WTC11 (cell line): Measurements from ENCODE around the gene CHTOP. TPM values are rescaled to one million over a fixed set of nuclear protein-coding genes. Genes with fewer than 3 reads are reported as not detected.

Experiments
- ATAC-seq: fragments of 200-7000 bp; cut with Tn5 transposase; 2 replicates; pipeline ENCODE4 v1.10.0; 2021; ENCODE audit warnings: mild to moderate bottlenecking, moderate library complexity
- CTCF ChIA-PET: fragments of 300-600 bp; sonication (Branson Sonifier 250); formaldehyde crosslinking; loops from one replicate; lab custom pipeline; 2021; ENCODE audit warnings: antibody characterized with exemption; lab: Charles Lee
- POLR2A ChIA-PET: fragments of 350-600 bp; sonication (Branson Sonifier 250); formaldehyde crosslinking; loops from one replicate; lab custom pipeline; 2021; ENCODE audit warnings: antibody characterized with exemption; lab: Charles Lee
- DNase-seq: peaks from one replicate; pipeline ENCODE4 v3.0.0; 2021; ENCODE audit warnings: low spot score
- H3K27ac Mint-ChIP-seq: 2 replicates; pipeline ENCODE4 v1.8.0; 2021; ENCODE audit warnings: mixed read lengths
- H3K27me3 Mint-ChIP-seq: 2 replicates; pipeline ENCODE4 v1.8.0; 2021; ENCODE audit warnings: low read depth, mild to moderate bottlenecking, moderate library complexity, mixed read lengths
- H3K36me3 Mint-ChIP-seq: 2 replicates; pipeline ENCODE4 v1.8.0; 2021; ENCODE audit warnings: mixed read lengths
- H3K4me1 Mint-ChIP-seq: 2 replicates; pipeline ENCODE4 v1.8.0; 2022; ENCODE audit warnings: mixed read lengths
- H3K4me3 Mint-ChIP-seq: 2 replicates; pipeline ENCODE4 v1.8.0; 2021; ENCODE audit warnings: mild to moderate bottlenecking, moderate library complexity, mixed read lengths
- H3K9me3 Mint-ChIP-seq: 2 replicates; pipeline ENCODE4 v1.8.0; 2021; ENCODE audit warnings: mixed read lengths
- ETV6 ChIP-seq: sonication (generic); formaldehyde crosslinking; IDR thresholded peaks from 2 replicates; pipeline ENCODE4 v1.8.1; 2022; ENCODE audit warnings: mild to moderate bottlenecking, missing genetic modification reagents
- GABPB1 ChIP-seq: sonication (generic); formaldehyde crosslinking; IDR thresholded peaks from 2 replicates; pipeline ENCODE4 v1.8.1; 2023; ENCODE audit warnings: mild to moderate bottlenecking, missing genetic modification reagents
- MXD4 ChIP-seq: fragments of 250-450 bp; sonication (Bioruptor Pico); IDR thresholded peaks from 2 replicates; pipeline ENCODE4 v1.8.0; 2021; ENCODE audit warnings: mild to moderate bottlenecking, moderate library complexity, borderline replicate concordance
- NFE2L1 ChIP-seq: sonication (generic); formaldehyde crosslinking; IDR thresholded peaks from 2 replicates; pipeline ENCODE4 v1.8.1; 2023; ENCODE audit warnings: missing genetic modification reagents
- NR3C1 ChIP-seq: sonication (generic); formaldehyde crosslinking; conservative IDR thresholded peaks from 2 replicates; pipeline ENCODE4 v1.8.1; 2023; ENCODE audit warnings: low read depth, mild to moderate bottlenecking, missing genetic modification reagents
- OVOL2 ChIP-seq: fragments of 250-450 bp; sonication (Bioruptor Pico); IDR thresholded peaks from 2 replicates; pipeline ENCODE4 v1.9.0; 2021; ENCODE audit warnings: mild to moderate bottlenecking, borderline replicate concordance
- RORB ChIP-seq: fragments of 250-450 bp; sonication (Bioruptor Pico); IDR thresholded peaks from 2 replicates; pipeline ENCODE4 v1.9.0; 2021; ENCODE audit warnings: mild to moderate bottlenecking
- TEAD1 ChIP-seq: sonication (generic); formaldehyde crosslinking; IDR thresholded peaks from 2 replicates; pipeline ENCODE4 v1.8.0; 2022; ENCODE audit warnings: mild to moderate bottlenecking, missing genetic modification reagents
- TEAD4 ChIP-seq: sonication (generic); formaldehyde crosslinking; IDR thresholded peaks from 2 replicates; pipeline ENCODE4 v1.8.0; 2022; ENCODE audit warnings: mild to moderate bottlenecking, missing genetic modification reagents
- TP53 ChIP-seq: sonication (generic); formaldehyde crosslinking; IDR thresholded peaks from 2 replicates; pipeline ENCODE4 v1.8.1; 2023; ENCODE audit warnings: mild to moderate bottlenecking, missing genetic modification reagents
- ZNF219 ChIP-seq: sonication (generic); formaldehyde crosslinking; IDR thresholded peaks from 2 replicates; pipeline ENCODE4 v1.8.0; 2023; ENCODE audit warnings: missing genetic modification reagents, mild to moderate bottlenecking, borderline replicate concordance
- ZNF263 ChIP-seq: sonication (generic); formaldehyde crosslinking; IDR thresholded peaks from 2 replicates; pipeline ENCODE4 v1.8.1; 2022; ENCODE audit warnings: low read depth, mild to moderate bottlenecking, moderate library complexity, missing genetic modification reagents
- ZNF423 ChIP-seq: fragments of 250-450 bp; sonication (Bioruptor Pico); IDR thresholded peaks from 2 replicates; pipeline ENCODE4 v2.1.2; 2022; ENCODE audit warnings: mild to moderate bottlenecking, moderate library complexity
- total RNA-seq: library from RNA; stranded (reverse); gene quantifications from 3 replicates; pipeline ENCODE4 v1.2.3, GENCODE V29; 2021
- TF ChIP-seq, protein P1 (sequence below): sonication (generic); formaldehyde crosslinking; IDR thresholded peaks from 2 replicates; pipeline ENCODE4 v1.8.0; 2022; ENCODE audit warnings: missing genetic modification reagents
- TF ChIP-seq, protein P2 (sequence below): sonication (generic); formaldehyde crosslinking; IDR thresholded peaks from 2 replicates; pipeline ENCODE4 v1.8.1; 2022; ENCODE audit warnings: missing genetic modification reagents, borderline replicate concordance
- TF ChIP-seq, protein P3 (sequence below): sonication (generic); formaldehyde crosslinking; IDR thresholded peaks from 2 replicates; pipeline ENCODE4 v1.8.0; 2023; ENCODE audit warnings: missing genetic modification reagents
- TF ChIP-seq, protein P4 (sequence below): sonication (generic); formaldehyde crosslinking; IDR thresholded peaks from 2 replicates; pipeline ENCODE4 v1.8.0; 2023; ENCODE audit warnings: missing genetic modification reagents, mild to moderate bottlenecking, borderline replicate concordance

CHTOP gene
- total RNA-seq, 1 experiment from 2014 or later = 101 TPM

DNA sequence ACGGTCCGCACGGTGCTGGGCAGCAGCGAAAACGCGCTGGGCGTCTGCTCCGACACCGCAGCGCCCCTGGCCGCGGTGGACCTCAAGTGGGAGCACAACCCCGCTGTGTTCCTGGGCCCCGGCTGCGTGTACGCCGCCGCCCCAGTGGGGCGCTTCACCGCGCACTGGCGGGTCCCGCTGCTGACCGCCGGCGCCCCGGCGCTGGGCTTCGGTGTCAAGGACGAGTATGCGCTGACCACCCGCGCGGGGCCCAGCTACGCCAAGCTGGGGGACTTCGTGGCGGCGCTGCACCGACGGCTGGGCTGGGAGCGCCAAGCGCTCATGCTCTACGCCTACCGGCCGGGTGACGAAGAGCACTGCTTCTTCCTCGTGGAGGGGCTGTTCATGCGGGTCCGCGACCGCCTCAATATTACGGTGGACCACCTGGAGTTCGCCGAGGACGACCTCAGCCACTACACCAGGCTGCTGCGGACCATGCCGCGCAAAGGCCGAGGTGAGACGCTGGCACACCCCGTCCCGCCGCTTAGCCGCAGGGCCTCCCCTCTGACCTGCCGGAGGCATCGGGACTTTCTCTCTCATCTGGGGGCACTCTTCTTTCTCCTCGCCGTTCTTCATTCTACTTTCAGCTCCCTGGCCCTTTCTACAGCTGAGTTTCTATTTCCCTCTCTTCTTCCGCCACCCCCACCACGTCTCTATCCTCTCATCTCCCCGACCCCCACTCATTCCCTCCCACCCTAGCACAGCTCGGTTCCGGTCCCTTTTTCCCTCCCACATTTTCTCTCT lies 45.7 kb downstream of the CHTOP start (continued):
- TF ChIP-seq, protein P1, sequence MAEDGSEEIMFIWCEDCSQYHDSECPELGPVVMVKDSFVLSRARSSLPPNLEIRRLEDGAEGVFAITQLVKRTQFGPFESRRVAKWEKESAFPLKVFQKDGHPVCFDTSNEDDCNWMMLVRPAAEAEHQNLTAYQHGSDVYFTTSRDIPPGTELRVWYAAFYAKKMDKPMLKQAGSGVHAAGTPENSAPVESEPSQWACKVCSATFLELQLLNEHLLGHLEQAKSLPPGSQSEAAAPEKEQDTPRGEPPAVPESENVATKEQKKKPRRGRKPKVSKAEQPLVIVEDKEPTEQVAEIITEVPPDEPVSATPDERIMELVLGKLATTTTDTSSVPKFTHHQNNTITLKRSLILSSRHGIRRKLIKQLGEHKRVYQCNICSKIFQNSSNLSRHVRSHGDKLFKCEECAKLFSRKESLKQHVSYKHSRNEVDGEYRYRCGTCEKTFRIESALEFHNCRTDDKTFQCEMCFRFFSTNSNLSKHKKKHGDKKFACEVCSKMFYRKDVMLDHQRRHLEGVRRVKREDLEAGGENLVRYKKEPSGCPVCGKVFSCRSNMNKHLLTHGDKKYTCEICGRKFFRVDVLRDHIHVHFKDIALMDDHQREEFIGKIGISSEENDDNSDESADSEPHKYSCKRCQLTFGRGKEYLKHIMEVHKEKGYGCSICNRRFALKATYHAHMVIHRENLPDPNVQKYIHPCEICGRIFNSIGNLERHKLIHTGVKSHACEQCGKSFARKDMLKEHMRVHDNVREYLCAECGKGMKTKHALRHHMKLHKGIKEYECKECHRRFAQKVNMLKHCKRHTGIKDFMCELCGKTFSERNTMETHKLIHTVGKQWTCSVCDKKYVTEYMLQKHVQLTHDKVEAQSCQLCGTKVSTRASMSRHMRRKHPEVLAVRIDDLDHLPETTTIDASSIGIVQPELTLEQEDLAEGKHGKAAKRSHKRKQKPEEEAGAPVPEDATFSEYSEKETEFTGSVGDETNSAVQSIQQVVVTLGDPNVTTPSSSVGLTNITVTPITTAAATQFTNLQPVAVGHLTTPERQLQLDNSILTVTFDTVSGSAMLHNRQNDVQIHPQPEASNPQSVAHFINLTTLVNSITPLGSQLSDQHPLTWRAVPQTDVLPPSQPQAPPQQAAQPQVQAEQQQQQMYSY (CRISPR knock-in tag) = 0 out of 2 replicates have a peak, but pooled peaks have one; percentile 46
- TF ChIP-seq ZNF263 (CRISPR knock-in tag) = 0 out of 2 replicates have a peak, but pooled peaks have one; percentile 40

DNA sequence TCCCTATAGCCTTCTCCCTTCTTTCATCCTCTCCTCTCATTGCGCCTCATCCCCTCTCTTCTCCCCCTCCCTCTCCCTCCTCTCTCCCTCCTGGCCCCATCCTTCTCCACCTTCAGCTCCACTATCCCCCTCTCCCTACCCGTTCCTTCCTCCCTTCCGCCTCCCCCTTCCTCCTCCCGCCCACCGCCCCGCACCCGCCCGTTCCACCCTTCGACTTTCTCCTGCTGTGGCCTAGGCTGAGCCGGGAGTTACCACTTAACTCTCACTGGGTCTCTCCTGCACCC lies 46.2 kb downstream of the CHTOP start:
- Mint-ChIP-seq H3K27me3 (peaks cover 24% of the 10 kb centered on the region), H3K4me1 (peaks cover 18% of the 10 kb centered on the region), H3K27ac (no peak overlapping the region), H3K36me3 (peaks cover 7% of the 10 kb centered on the region; the same call in 1 of the 2 replicates), H3K4me3 (peak overlapping the region; percentile 82), H3K9me3 (no peaks in the 10 kb centered on the region)
- DNase-seq (peak; percentile 28), ATAC-seq (peak; percentile 33)
- ChIA-PET POLR2A (interaction anchor here (0.7 to 2.2 kb wide), 7 partner anchors 14 to 104 kb away, joined by 3 to 10 read pairs (median 3); partner anchors contain the start of genes INTS3 and SLC27A3), CTCF (interaction anchor here (0.6 to 4.7 kb wide), 23 partner anchors 11 to 325 kb away, joined by 3 to 52 read pairs (median 5); partner anchors contain the start of genes CHTOP, INTS3, RAB13 and S100A13)
- TF ChIP-seq, protein P2, sequence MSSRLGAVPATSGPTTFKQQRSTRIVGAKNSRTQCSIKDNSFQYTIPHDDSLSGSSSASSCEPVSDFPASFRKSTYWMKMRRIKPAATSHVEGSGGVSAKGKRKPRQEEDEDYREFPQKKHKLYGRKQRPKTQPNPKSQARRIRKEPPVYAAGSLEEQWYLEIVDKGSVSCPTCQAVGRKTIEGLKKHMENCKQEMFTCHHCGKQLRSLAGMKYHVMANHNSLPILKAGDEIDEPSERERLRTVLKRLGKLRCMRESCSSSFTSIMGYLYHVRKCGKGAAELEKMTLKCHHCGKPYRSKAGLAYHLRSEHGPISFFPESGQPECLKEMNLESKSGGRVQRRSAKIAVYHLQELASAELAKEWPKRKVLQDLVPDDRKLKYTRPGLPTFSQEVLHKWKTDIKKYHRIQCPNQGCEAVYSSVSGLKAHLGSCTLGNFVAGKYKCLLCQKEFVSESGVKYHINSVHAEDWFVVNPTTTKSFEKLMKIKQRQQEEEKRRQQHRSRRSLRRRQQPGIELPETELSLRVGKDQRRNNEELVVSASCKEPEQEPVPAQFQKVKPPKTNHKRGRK (CRISPR knock-in tag) = peak; percentile 58; the same call in 1 of the 2 replicates
- TF ChIP-seq OVOL2 (CRISPR knock-in tag) (no peak), NFE2L1 (CRISPR knock-in tag) (0 out of 2 replicates have a peak, but pooled peaks have one; percentile 51)

DNA sequence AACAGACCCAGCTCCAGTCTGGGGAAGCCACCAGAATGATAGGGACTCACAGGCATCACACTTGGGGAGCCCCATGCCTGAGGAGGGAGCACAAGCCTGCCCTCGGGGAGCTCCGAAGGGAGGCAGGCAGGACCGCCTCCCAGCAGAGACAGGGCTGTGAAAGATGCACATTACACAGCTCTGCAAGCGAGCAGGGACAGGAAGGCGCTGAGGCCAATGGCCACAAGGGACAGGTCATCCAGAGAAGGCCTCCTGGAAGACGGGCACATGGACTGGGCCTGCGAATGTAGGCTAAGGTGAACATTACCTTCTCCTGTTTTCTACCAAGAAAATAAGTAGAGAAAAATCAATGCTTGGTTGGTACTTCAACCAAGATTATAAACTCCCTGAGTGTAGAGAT lies 48.9 kb downstream of the CHTOP start:
- no peak for ATAC-seq
- Mint-ChIP-seq H3K27me3 (peaks cover 23% of the 10 kb centered on the region), H3K4me3 (no peak overlapping the region), H3K4me1 (peaks cover 14% of the 10 kb centered on the region), H3K9me3 (no peaks in the 10 kb centered on the region), H3K27ac (no peak overlapping the region)
- ChIA-PET CTCF (interaction anchor here (0.7 kb wide), 1 partner anchor 55 kb away, joined by 3 read pairs; the partner anchor contains the start of gene S100A13), POLR2A (no interaction called here)
- no peak for DNase-seq
- no peak for TF ChIP-seq TEAD1 (CRISPR knock-in tag)
- TF ChIP-seq ZNF219 = no peak
- TF ChIP-seq, protein P3, sequence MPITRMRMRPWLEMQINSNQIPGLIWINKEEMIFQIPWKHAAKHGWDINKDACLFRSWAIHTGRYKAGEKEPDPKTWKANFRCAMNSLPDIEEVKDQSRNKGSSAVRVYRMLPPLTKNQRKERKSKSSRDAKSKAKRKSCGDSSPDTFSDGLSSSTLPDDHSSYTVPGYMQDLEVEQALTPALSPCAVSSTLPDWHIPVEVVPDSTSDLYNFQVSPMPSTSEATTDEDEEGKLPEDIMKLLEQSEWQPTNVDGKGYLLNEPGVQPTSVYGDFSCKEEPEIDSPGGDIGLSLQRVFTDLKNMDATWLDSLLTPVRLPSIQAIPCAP (CRISPR knock-in tag) = no peak
- no peak for TF ChIP-seq TEAD4 (CRISPR knock-in tag)
- TF ChIP-seq RORB (CRISPR knock-in tag) = no peak
- TF ChIP-seq MXD4 = no peak
- TF ChIP-seq NR3C1 (CRISPR knock-in tag) = no peak
- TF ChIP-seq, protein P4, sequence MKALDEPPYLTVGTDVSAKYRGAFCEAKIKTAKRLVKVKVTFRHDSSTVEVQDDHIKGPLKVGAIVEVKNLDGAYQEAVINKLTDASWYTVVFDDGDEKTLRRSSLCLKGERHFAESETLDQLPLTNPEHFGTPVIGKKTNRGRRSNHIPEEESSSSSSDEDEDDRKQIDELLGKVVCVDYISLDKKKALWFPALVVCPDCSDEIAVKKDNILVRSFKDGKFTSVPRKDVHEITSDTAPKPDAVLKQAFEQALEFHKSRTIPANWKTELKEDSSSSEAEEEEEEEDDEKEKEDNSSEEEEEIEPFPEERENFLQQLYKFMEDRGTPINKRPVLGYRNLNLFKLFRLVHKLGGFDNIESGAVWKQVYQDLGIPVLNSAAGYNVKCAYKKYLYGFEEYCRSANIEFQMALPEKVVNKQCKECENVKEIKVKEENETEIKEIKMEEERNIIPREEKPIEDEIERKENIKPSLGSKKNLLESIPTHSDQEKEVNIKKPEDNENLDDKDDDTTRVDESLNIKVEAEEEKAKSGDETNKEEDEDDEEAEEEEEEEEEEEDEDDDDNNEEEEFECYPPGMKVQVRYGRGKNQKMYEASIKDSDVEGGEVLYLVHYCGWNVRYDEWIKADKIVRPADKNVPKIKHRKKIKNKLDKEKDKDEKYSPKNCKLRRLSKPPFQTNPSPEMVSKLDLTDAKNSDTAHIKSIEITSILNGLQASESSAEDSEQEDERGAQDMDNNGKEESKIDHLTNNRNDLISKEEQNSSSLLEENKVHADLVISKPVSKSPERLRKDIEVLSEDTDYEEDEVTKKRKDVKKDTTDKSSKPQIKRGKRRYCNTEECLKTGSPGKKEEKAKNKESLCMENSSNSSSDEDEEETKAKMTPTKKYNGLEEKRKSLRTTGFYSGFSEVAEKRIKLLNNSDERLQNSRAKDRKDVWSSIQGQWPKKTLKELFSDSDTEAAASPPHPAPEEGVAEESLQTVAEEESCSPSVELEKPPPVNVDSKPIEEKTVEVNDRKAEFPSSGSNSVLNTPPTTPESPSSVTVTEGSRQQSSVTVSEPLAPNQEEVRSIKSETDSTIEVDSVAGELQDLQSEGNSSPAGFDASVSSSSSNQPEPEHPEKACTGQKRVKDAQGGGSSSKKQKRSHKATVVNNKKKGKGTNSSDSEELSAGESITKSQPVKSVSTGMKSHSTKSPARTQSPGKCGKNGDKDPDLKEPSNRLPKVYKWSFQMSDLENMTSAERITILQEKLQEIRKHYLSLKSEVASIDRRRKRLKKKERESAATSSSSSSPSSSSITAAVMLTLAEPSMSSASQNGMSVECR = no peak
- no peak for TF ChIP-seq GABPB1
- no peak for TF ChIP-seq ZNF423 (CRISPR knock-in tag)
- TF ChIP-seq, protein P2 (CRISPR knock-in tag) = no peak
- TF ChIP-seq ETV6 (CRISPR knock-in tag) = no peak
- TF ChIP-seq TP53 (CRISPR knock-in tag) = no peak
- TF ChIP-seq, all 79 proteins: peak for 0
- peaks cover 7% of the 10 kb centered on the region; the same call in 1 of the 2 replicates for H3K36me3 Mint-ChIP-seq
